WTC11 (cell line): ENCODE measurements around the gene CREM.

Source experiments
- ELF4 ChIP-seq: sonication (generic); formaldehyde crosslinking; IDR thresholded peaks from 2 replicates; pipeline ENCODE4 v1.8.1; 2022; ENCODE audit warnings: low read depth, mild to moderate bottlenecking, moderate library complexity, missing genetic modification reagents
- FOXJ3 ChIP-seq: sonication (generic); formaldehyde crosslinking; IDR thresholded peaks from 2 replicates; pipeline ENCODE4 v1.9.0; 2021; ENCODE audit warnings: missing genetic modification reagents, mild to moderate bottlenecking, borderline replicate concordance
- IRF2 ChIP-seq: sonication (generic); formaldehyde crosslinking; IDR thresholded peaks from 2 replicates; pipeline ENCODE4 v1.8.0; 2022; ENCODE audit warnings: low read depth, missing genetic modification reagents, borderline replicate concordance
- NR3C1 ChIP-seq: sonication (generic); formaldehyde crosslinking; conservative IDR thresholded peaks from 2 replicates; pipeline ENCODE4 v1.8.1; 2023; ENCODE audit warnings: low read depth, mild to moderate bottlenecking, missing genetic modification reagents
- SMAD3 ChIP-seq: sonication (generic); formaldehyde crosslinking; IDR thresholded peaks from 2 replicates; pipeline ENCODE4 v1.8.0; 2022; ENCODE audit warnings: missing genetic modification reagents, mild to moderate bottlenecking, borderline replicate concordance
- SP1 ChIP-seq: sonication (generic); formaldehyde crosslinking; conservative IDR thresholded peaks from 2 replicates; pipeline ENCODE4 v1.8.1; 2022; ENCODE audit warnings: missing genetic modification reagents
- ZBTB21 ChIP-seq: sonication (generic); formaldehyde crosslinking; IDR thresholded peaks from 2 replicates; pipeline ENCODE4 v1.8.1; 2023; ENCODE audit warnings: mild to moderate bottlenecking, missing genetic modification reagents, borderline replicate concordance
- ZNF121 ChIP-seq: sonication (generic); formaldehyde crosslinking; IDR thresholded peaks from 2 replicates; pipeline ENCODE4 v1.8.0; 2023; ENCODE audit warnings: missing genetic modification reagents
- TF ChIP-seq, protein P1 (sequence below): fragments of 200-600 bp; IDR thresholded peaks from 2 replicates; pipeline ENCODE4 v1.8.0; 2022; ENCODE audit warnings: antibody characterized with exemption
- TF ChIP-seq, protein P2 (sequence below): sonication (generic); formaldehyde crosslinking; conservative IDR thresholded peaks from 2 replicates; pipeline ENCODE4 v1.8.1; 2022; ENCODE audit warnings: mild to moderate bottlenecking, missing genetic modification reagents
- TF ChIP-seq, protein P3 (sequence below): sonication (generic); formaldehyde crosslinking; IDR thresholded peaks from 2 replicates; pipeline ENCODE4 v1.8.0; 2022; ENCODE audit warnings: mild to moderate bottlenecking, missing genetic modification reagents
- TF ChIP-seq, protein P4 (sequence below): sonication (generic); formaldehyde crosslinking; IDR thresholded peaks from 2 replicates; pipeline ENCODE4 v1.8.0; 2022; ENCODE audit warnings: mild to moderate bottlenecking, missing genetic modification reagents
- TF ChIP-seq, protein P5 (sequence below): sonication (generic); formaldehyde crosslinking; IDR thresholded peaks from 2 replicates; pipeline ENCODE4 v1.8.1; 2022; ENCODE audit warnings: mild to moderate bottlenecking, moderate library complexity, missing genetic modification reagents
- TF ChIP-seq, protein P6 (sequence below): sonication (generic); formaldehyde crosslinking; IDR thresholded peaks from 2 replicates; pipeline ENCODE4 v1.8.1; 2022; ENCODE audit warnings: low read depth, missing genetic modification reagents, borderline replicate concordance

DNA sequence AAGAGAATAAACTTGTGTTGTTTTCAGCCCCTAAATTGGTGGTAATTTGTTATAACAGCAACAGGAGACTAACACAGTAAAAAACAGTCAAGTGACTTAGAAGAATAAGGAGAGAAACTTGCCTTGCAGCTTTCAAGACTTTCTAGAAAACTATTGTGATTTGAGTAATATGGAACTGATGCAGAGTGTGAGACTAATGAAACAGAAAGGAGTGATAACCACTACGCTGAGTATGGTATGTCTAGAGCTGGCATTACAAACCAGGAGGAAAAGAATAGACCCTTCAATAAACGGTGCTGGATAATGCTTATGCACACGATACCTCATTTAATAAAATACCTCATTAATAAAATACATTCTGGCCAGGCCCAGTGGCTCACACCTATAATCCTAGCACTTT is 99.9 kb downstream of the CREM start:
- TF ChIP-seq FOXJ3 (CRISPR knock-in tag) = no peak
- TF ChIP-seq, protein P1, sequence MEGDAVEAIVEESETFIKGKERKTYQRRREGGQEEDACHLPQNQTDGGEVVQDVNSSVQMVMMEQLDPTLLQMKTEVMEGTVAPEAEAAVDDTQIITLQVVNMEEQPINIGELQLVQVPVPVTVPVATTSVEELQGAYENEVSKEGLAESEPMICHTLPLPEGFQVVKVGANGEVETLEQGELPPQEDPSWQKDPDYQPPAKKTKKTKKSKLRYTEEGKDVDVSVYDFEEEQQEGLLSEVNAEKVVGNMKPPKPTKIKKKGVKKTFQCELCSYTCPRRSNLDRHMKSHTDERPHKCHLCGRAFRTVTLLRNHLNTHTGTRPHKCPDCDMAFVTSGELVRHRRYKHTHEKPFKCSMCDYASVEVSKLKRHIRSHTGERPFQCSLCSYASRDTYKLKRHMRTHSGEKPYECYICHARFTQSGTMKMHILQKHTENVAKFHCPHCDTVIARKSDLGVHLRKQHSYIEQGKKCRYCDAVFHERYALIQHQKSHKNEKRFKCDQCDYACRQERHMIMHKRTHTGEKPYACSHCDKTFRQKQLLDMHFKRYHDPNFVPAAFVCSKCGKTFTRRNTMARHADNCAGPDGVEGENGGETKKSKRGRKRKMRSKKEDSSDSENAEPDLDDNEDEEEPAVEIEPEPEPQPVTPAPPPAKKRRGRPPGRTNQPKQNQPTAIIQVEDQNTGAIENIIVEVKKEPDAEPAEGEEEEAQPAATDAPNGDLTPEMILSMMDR = no peak
- TF ChIP-seq IRF2 (CRISPR knock-in tag) = no peak
- TF ChIP-seq, protein P2, sequence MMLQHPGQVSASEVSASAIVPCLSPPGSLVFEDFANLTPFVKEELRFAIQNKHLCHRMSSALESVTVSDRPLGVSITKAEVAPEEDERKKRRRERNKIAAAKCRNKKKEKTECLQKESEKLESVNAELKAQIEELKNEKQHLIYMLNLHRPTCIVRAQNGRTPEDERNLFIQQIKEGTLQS = no peak
- TF ChIP-seq NR3C1 (CRISPR knock-in tag) = no peak
- TF ChIP-seq ZBTB21 = no peak
- no peak for TF ChIP-seq SP1 (CRISPR knock-in tag)
- TF ChIP-seq, protein P3, sequence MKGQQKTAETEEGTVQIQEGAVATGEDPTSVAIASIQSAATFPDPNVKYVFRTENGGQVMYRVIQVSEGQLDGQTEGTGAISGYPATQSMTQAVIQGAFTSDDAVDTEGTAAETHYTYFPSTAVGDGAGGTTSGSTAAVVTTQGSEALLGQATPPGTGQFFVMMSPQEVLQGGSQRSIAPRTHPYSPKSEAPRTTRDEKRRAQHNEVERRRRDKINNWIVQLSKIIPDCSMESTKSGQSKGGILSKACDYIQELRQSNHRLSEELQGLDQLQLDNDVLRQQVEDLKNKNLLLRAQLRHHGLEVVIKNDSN (CRISPR knock-in tag) = no peak
- TF ChIP-seq, protein P4, sequence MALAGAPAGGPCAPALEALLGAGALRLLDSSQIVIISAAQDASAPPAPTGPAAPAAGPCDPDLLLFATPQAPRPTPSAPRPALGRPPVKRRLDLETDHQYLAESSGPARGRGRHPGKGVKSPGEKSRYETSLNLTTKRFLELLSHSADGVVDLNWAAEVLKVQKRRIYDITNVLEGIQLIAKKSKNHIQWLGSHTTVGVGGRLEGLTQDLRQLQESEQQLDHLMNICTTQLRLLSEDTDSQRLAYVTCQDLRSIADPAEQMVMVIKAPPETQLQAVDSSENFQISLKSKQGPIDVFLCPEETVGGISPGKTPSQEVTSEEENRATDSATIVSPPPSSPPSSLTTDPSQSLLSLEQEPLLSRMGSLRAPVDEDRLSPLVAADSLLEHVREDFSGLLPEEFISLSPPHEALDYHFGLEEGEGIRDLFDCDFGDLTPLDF = no peak
- TF ChIP-seq, protein P5, sequence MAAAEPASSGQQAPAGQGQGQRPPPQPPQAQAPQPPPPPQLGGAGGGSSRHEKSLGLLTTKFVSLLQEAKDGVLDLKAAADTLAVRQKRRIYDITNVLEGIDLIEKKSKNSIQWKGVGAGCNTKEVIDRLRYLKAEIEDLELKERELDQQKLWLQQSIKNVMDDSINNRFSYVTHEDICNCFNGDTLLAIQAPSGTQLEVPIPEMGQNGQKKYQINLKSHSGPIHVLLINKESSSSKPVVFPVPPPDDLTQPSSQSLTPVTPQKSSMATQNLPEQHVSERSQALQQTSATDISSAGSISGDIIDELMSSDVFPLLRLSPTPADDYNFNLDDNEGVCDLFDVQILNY = no peak
- TF ChIP-seq SMAD3 (CRISPR knock-in tag) = no peak
- TF ChIP-seq ZNF121 (CRISPR knock-in tag) = no peak
- TF ChIP-seq, protein P6, sequence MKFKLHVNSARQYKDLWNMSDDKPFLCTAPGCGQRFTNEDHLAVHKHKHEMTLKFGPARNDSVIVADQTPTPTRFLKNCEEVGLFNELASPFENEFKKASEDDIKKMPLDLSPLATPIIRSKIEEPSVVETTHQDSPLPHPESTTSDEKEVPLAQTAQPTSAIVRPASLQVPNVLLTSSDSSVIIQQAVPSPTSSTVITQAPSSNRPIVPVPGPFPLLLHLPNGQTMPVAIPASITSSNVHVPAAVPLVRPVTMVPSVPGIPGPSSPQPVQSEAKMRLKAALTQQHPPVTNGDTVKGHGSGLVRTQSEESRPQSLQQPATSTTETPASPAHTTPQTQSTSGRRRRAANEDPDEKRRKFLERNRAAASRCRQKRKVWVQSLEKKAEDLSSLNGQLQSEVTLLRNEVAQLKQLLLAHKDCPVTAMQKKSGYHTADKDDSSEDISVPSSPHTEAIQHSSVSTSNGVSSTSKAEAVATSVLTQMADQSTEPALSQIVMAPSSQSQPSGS (CRISPR knock-in tag) = no peak
- TF ChIP-seq ELF4 (CRISPR knock-in tag) = no peak
